ENCODE results near the gene ACOXL.

The ACOXL gene

DNA sequence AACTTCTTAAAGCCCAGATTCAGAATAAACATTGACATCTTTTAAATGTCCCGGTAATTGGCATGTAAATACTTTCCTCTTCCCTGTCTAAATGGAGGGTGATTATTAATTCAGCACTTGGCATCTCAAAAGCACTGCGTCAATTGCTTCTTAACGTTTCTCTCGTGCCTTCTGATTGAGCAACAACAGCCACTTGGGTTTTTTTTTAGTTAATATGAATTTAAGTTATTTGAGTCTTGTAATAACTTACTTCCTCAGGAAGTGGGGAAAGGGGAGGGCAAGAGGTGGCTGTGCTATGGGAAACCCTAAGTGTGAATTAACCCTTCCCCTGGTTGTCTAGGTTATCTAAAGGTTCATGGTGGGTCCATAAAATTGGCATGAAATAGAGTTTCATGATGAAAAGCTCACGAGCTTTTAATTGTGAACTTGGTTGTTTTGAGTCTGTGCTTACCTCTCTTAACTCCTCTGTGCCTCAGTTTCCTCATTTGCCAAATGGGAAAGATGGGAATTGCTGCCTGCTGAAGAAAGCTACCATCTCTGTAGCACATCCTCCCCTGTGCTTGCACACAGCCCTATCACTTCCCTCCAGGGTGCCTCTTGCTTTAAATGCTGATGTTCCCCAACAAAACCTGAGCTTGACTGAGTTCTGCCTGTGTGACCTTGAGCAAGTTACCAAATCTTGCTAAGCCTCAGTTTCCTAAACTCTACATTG lies 262.0 kb downstream of the ACOXL start:
- H3K4me3 ChIP-seq (ENCODE audit: low read depth, low read length): no peak overlapping the region

- H3K4me3 ChIP-seq (ENCODE audit: low read depth, low read length): no peak overlapping the region
Measured at GRCh38 chr2:110995911-110996310, 263.5 kb downstream of the ACOXL start.

DNA sequence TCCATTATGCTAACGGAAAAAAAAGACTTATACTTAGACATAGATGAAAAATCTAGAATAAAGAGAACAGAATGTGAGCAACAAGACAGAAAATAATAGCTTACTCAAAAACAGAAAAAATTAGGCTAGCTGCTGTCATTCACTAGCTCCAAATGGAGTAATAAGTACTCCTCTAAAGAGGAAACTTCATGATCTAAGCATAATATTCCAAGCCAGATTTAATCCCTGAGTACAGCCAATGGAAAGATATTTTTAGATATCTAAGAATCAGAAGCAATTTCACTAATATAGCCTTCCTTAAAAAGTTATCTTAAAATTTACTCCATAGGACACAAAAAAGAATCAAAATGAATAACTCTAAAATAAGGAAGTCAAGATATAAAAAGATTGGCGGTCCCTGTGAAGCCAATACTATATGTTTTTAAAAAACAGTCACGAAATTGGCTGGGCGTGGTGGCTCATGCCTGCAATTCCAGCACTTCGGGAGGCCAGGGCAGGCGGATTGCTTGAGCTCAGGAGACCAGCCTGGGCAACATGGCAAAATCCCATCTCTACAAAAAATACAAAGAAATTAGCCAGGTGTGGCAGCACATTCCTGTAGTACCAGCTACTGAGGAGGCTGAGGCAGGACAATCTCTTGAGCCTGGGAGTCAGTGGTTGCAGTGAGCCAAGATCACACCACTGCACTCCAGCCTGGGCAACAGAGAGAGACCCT lies 265.1 kb downstream of the ACOXL start:
- no peak overlapping the region for H3K4me3 ChIP-seq (ENCODE audit: low read depth, low read length)

- H3K4me3 ChIP-seq (ENCODE audit: low read depth, low read length): no peak overlapping the region
Measured at GRCh38 chr2:110998311-110998710, 265.9 kb downstream of the ACOXL start.

GRCh38 chr2:110999626-111000025 lies 267.3 kb downstream of the ACOXL start:
- H3K4me3 ChIP-seq (ENCODE audit: low read depth, low read length): no peak overlapping the region

GRCh38 chr2:111005307-111005706 lies 272.9 kb downstream of the ACOXL start:
- H3K4me3 ChIP-seq (ENCODE audit: low read depth, low read length): no peak overlapping the region

DNA sequence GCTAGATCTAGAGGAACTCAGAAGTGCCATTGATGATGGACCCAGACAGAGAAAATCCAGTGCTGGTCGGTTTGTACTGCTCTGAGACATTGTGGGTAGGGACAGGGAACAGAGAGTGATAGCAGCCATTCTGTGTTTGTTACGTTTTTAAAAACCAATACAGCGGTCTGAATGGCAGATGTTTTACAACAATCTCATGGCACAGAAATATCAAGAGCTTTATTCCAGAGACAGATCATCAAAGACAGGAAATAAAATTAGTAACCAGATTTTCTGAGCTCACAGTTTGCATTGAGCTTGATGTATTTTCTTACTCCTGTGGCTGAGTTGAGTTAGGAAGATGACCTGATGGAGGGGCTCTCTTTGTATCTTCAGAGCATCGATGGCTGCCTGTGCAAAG lies 273.4 kb downstream of the ACOXL start:
- no peak overlapping the region for H3K4me3 ChIP-seq (ENCODE audit: low read depth, low read length)

- H3K4me3 ChIP-seq (ENCODE audit: low read depth, low read length): no peak overlapping the region
Measured at GRCh38 chr2:111007757-111008688, 275.6 kb downstream of the ACOXL start.

DNA sequence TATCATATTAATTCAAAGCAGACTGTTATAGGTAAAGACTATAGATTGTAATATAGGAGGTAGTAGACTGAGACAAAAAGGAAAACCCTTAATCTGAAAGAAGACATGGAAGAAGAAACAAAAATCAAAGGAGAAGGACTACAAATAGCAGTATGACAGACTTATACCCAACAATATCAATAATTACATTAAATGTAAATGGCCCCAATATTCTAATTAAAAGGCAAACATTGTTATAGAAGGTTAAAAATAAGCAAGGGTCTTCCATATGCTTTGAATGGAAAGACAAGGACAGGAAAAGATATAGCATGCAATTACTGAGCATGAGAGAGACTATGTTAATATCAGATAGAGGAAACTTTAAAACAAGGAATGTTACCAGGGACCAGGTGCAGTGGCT lies 278.8 kb downstream of the ACOXL start:
- no peak overlapping the region for H3K4me3 ChIP-seq (ENCODE audit: low read depth, low read length)

GRCh38 chr2:111015283-111015995 lies 283.1 kb downstream of the ACOXL start:
- no peak overlapping the region for H3K4me3 ChIP-seq (ENCODE audit: low read depth, low read length)

DNA sequence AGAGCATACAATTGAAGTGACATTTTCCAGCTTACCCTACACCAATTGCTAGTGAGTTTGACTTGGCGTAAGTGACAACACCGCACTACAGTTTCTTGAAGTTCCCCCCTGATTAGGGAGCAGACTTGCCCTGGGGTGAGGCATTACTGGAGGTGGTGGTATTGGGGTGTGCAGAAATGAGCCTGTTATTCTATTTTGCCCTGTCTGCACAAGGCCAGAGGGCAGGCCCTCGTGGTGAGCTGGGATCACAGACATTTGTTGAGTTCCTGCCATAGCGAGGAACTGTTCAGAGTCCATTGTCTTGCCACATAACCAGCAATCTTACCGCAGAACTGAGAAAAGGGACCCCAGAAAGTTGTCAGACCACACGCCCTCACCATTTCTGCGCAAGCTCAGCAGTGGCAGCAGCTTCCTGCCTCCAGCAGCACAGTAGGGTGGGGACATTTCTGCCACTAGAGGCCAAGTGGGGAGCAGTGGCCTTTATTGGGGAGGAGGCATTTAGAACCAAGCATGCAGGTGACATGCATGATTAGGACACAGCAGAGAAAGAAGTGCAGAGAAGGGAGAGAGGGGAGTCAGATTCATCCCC lies 284.8 kb downstream of the ACOXL start:
- H3K4me3 ChIP-seq (ENCODE audit: low read depth, low read length): no peak overlapping the region

DNA sequence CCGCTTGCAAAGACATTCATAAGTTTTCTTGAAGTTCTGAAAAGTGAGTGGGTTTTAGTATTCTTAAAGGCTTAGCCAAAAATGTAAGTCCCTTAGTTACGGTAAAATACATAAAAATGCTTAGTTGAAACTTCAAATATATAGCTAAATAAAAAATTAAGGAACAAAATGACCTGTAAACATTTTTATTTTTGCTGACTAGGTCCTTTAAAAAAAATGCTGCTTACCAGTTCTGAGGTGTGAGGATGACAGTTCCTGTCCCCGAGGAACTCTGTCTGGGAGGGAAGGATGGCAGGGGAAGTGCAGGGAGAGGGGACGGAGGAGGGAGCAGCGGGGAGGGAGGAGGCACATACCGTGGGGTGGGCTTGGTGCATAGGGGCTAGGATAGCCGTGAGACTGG lies 285.5 kb downstream of the ACOXL start:
- H3K4me3 ChIP-seq (ENCODE audit: low read depth, low read length): no peak overlapping the region

- no peak overlapping the region for H3K4me3 ChIP-seq (ENCODE audit: low read depth, low read length)
Measured at GRCh38 chr2:111019381-111019780, 287.0 kb downstream of the ACOXL start.

DNA sequence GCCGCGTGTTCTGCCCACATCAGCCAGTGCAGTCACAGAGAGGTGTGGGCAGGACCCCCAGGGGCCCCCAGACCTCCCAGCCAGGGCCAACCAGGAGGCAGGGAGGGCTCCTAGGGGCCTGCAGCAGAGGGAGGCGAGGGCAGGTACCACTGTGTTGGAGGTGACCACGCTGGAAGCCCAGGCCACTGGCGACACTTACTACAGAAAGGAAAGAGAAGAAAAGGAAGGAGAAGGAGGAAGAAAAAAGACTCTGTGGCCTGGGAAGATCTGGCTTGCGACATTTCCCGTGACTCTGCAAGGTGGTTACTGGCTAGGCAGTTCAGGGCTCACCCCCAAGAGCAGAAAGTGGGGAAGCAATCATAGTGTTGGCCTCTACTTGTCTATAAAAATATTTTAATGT lies 290.3 kb downstream of the ACOXL start:
- no peak overlapping the region for H3K4me3 ChIP-seq (ENCODE audit: low read depth, low read length)

GRCh38 chr2:111024496-111024895 lies 292.1 kb downstream of the ACOXL start:
- no peak overlapping the region for H3K4me3 ChIP-seq (ENCODE audit: low read depth, low read length)

- H3K4me3 ChIP-seq (ENCODE audit: low read depth, low read length): no peak overlapping the region
Measured at GRCh38 chr2:111025288-111025687, 292.9 kb downstream of the ACOXL start.

- no peak overlapping the region for H3K4me3 ChIP-seq (ENCODE audit: low read depth, low read length)
Measured at GRCh38 chr2:111028720-111029119, 296.3 kb downstream of the ACOXL start.

DNA sequence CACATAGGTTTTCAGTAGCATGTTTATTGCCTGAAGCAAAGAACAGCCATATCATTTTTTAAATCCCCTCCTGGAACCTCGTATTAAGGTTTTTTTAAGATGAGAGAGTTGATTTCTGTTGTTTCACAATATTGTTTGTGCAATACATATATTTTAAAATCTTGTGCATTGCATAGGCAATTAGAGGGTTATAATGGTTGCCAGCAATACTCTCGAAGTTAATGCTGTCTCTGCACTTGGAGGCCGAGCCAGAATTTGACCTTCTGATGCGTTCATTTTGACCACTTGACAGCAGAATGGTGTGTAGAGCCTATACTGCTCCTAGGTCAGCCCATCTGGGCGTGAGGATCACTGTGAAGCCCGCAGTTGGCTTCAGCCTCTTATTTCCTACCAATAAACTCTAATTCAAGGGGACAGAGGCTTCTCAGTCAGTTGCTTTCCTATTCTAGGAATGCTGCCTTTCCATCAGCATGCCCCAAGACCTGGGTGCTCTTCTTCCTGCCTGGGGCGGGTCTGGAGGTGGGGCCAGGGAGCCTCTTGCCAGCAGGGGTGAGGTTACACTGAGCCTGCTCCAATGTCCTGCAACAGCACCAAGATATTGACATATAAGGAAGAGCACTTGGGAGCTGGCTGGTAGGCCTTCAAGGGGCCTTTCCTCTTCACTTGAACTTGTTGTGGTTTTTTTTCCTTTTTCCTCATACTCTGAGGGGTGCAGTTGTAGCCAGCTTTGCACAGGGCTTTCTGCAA lies 297.0 kb downstream of the ACOXL start:
- no peak overlapping the region for H3K4me3 ChIP-seq (ENCODE audit: low read depth, low read length)

- H3K4me3 ChIP-seq (ENCODE audit: low read depth, low read length): no peak overlapping the region
Measured at GRCh38 chr2:111030260-111030891, 298.0 kb downstream of the ACOXL start.
